ENCODE measurements around the gene SLAIN2.

The SLAIN2 gene

GRCh38 chr4:48336146-48336870 is 5.0 kb upstream of the SLAIN2 start:
- DNase-seq (ENCODE audit: insufficient read length): no peak
- TF ChIP-seq TAF1 (IDR thresholded peaks at IDR 0.05; ENCODE audit: borderline replicate concordance, low read depth, low read length): no peak
- TF ChIP-seq POLR2AphosphoS5 (IDR thresholded peaks at IDR 0.05; ENCODE audit: low read depth, low read length): no peak
- no peak for TF ChIP-seq POLR2A (IDR thresholded peaks at IDR 0.05; ENCODE audit: low read depth, low read length)
- no peak for FAIRE-seq

GRCh38 chr4:48337731-48338130 is 3.6 kb upstream of the SLAIN2 start:
- FAIRE-seq: no peak

GRCh38 chr4:48339642-48340041 is 1.7 kb upstream of the SLAIN2 start:
- no peak for TF ChIP-seq POLR2AphosphoS5 (IDR thresholded peaks at IDR 0.05; ENCODE audit: low read depth, low read length)
- no peak for TF ChIP-seq TAF1 (IDR thresholded peaks at IDR 0.05; ENCODE audit: borderline replicate concordance, low read depth, low read length)
- FAIRE-seq (no peak), DNase-seq (ENCODE audit: insufficient read length) (no peak)

More at GRCh38 chr4:48337731-48338130, 3.6 kb upstream of the SLAIN2 start:
- DNase-seq (ENCODE audit: insufficient read length): no peak
- TF ChIP-seq POLR2A (IDR thresholded peaks at IDR 0.05; ENCODE audit: low read depth, low read length) (no peak), TAF1 (IDR thresholded peaks at IDR 0.05; ENCODE audit: borderline replicate concordance, low read depth, low read length) (no peak), POLR2AphosphoS5 (IDR thresholded peaks at IDR 0.05; ENCODE audit: low read depth, low read length) (no peak)

GRCh38 chr4:48340276-48340964 is 909 bp upstream of the SLAIN2 start:
- DNase-seq (ENCODE audit: insufficient read length) (no peak), FAIRE-seq (no peak)
- TF ChIP-seq POLR2AphosphoS5 (IDR thresholded peaks at IDR 0.05; ENCODE audit: low read depth, low read length) (no peak), TAF1 (IDR thresholded peaks at IDR 0.05; ENCODE audit: borderline replicate concordance, low read depth, low read length) (no peak), POLR2A (IDR thresholded peaks at IDR 0.05; ENCODE audit: low read depth, low read length) (no peak)

DNA sequence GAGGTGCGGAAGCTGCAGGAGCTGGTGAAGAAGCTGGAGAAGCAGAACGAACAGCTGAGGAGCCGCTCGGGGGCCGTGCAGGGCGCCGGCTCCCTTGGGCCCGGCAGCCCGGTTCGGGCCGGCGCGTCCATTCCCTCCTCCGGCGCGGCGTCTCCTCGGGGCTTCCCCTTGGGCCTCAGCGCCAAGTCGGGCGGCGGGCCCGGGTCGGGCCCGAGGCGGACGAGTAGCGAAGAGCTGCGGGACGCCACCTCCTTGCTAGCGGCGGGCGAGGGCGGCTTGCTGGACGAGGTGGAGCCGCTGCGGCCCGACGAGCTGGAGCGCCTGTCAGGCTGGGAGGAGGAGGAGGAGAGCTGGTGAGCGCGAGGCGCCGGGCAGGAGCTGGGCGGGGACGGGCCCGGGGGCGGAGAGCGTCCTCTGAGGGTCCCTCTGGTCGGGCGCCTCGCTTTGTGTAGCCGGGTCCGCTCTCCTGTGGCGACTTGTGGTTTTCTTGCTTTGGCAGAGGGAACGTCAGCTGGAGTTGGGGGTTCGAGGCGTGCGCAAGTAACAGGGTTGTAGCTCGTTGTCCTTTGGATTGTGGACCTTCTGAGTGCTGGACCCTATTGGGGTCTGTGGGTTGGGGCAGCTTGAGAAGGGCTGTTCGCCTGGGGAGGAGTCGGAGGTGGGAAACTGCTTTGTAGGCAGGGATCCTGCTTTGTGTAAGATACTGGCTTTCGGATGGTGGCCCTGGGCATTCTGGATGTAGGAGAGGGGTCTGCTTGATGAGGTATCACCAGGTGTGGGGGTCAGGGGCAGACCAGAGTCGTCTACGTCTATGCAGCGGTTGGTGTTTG is 662 bp downstream of the SLAIN2 start:
- DNase-seq (ENCODE audit: insufficient read length) (peak; percentile 32), FAIRE-seq (peak; percentile 50)
- no peak for TF ChIP-seq POLR2AphosphoS5 (IDR thresholded peaks at IDR 0.05; ENCODE audit: low read depth, low read length)
- no peak for TF ChIP-seq POLR2A (IDR thresholded peaks at IDR 0.05; ENCODE audit: low read depth, low read length)

- TF ChIP-seq POLR2AphosphoS5 (IDR thresholded peaks at IDR 0.05; ENCODE audit: low read depth, low read length) (no peak), TAF1 (IDR thresholded peaks at IDR 0.05; ENCODE audit: borderline replicate concordance, low read depth, low read length) (no peak), POLR2A (IDR thresholded peaks at IDR 0.05; ENCODE audit: low read depth, low read length) (no peak)
- FAIRE-seq (no peak), DNase-seq (ENCODE audit: insufficient read length) (no peak)
Measured at GRCh38 chr4:48342606-48342880, 1.2 kb downstream of the SLAIN2 start.

- FAIRE-seq (no peak), DNase-seq (ENCODE audit: insufficient read length) (no peak)
- TF ChIP-seq POLR2AphosphoS5 (IDR thresholded peaks at IDR 0.05; ENCODE audit: low read depth, low read length) (no peak), TAF1 (IDR thresholded peaks at IDR 0.05; ENCODE audit: borderline replicate concordance, low read depth, low read length) (no peak), POLR2A (IDR thresholded peaks at IDR 0.05; ENCODE audit: low read depth, low read length) (no peak)
Measured at GRCh38 chr4:48343035-48343434, 1.7 kb downstream of the SLAIN2 start.

GRCh38 chr4:48343551-48343950 is 2.2 kb downstream of the SLAIN2 start:
- DNase-seq (ENCODE audit: insufficient read length) (no peak), FAIRE-seq (no peak)
- TF ChIP-seq POLR2AphosphoS5 (IDR thresholded peaks at IDR 0.05; ENCODE audit: low read depth, low read length) (no peak), POLR2A (IDR thresholded peaks at IDR 0.05; ENCODE audit: low read depth, low read length) (no peak), TAF1 (IDR thresholded peaks at IDR 0.05; ENCODE audit: borderline replicate concordance, low read depth, low read length) (no peak)

DNA sequence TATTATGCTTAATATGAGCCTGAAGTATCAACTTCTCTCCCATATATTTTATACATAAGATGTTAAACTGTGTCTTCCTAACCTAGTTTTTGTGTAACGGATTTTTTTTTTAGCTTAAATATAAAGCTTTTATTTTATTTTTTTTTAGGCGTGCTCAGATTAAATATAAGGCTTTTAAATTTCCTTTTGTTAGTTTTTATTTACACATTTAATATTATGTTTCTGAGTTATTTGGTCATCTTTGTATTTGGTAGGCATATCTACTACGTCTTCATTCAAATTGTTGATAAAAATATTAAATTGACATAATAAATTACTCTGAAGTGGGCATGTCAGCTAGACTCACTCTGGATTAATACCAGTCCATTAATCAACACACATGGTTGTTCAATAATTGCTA is 4.2 kb downstream of the SLAIN2 start:
- TF ChIP-seq TAF1 (IDR thresholded peaks at IDR 0.05; ENCODE audit: borderline replicate concordance, low read depth, low read length): no peak
- TF ChIP-seq POLR2AphosphoS5 (IDR thresholded peaks at IDR 0.05; ENCODE audit: low read depth, low read length): no peak
- TF ChIP-seq POLR2A (IDR thresholded peaks at IDR 0.05; ENCODE audit: low read depth, low read length): no peak

DNA sequence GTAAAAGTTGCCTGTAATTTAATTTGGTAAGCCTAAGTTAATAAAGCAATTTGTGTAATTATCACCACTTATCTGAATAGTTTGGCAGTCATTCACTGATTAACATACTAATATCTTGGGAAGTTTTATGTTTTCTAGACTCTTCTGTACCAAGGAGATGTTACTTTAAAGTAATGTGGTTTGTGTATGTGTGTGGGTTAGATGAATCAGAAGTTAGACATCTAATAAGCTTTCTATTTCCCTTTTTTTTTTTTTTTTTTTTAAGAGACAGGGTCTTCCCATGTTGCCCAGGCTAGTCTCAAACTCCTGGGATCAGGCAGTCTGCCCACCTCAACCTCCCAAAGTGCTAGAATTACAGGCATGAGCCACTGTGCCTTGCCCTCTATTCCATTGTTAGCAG is 5.3 kb downstream of the SLAIN2 start:
- DNase-seq (ENCODE audit: insufficient read length) (no peak), FAIRE-seq (no peak)
- TF ChIP-seq POLR2A (IDR thresholded peaks at IDR 0.05; ENCODE audit: low read depth, low read length) (no peak), TAF1 (IDR thresholded peaks at IDR 0.05; ENCODE audit: borderline replicate concordance, low read depth, low read length) (no peak), POLR2AphosphoS5 (IDR thresholded peaks at IDR 0.05; ENCODE audit: low read depth, low read length) (no peak)

More for the DNA sequence above, 4.2 kb downstream of the SLAIN2 start:
- FAIRE-seq (no peak), DNase-seq (ENCODE audit: insufficient read length) (no peak)

- FAIRE-seq: no peak
- no peak for DNase-seq (ENCODE audit: insufficient read length)
- no peak for TF ChIP-seq TAF1 (IDR thresholded peaks at IDR 0.05; ENCODE audit: borderline replicate concordance, low read depth, low read length)
Measured at GRCh38 chr4:48347282-48347921, 6.1 kb downstream of the SLAIN2 start.

Data from GM12892 (cell line).